Stimulated activated naive CD8-positive, alpha-beta T cell treated with anti-CD3 and anti-CD28 coated beads, Interleukin-15, Interleukin-2, amounts not matched to agents 100 U/mL and 50 U/mL, for 24 hours (primary cell): ENCODE data around the gene UBE2D2.
A peak's percentile ranks its signal among the peaks of the same experiment; 100 is the strongest.
"Not testable (repeated sequence)": the region's sequence is repeated elsewhere in the genome, so short reads cannot be mapped to it uniquely, and the experiment has no call there.

Experiments used
- ATAC-seq: fragments of 150-1000 bp; cut with Tn5 transposase; one replicate; pipeline ENCODE4 v1.10.0; 2021
- DNase-seq: peaks from one replicate; pipeline ENCODE4 v3.0.0; 2021

UBE2D2 gene

GRCh38 chr5:139549162-139549894 lies 11.8 kb upstream of the UBE2D2 start:
- no peak for DNase-seq
- ATAC-seq, result no peak

- not testable (repeated sequence) for DNase-seq, ATAC-seq
Measured at GRCh38 chr5:139550051-139550872, 10.9 kb upstream of the UBE2D2 start.

- DNase-seq, result no peak
- ATAC-seq, result no peak
Measured at GRCh38 chr5:139551191-139551889, 9.8 kb upstream of the UBE2D2 start.

- ATAC-seq (no peak), DNase-seq (no peak)
Measured at GRCh38 chr5:139552893-139553575, 8.1 kb upstream of the UBE2D2 start.

GRCh38 chr5:139554264-139554663 lies 6.9 kb upstream of the UBE2D2 start:
- ATAC-seq, result no peak
- no peak for DNase-seq

GRCh38 chr5:139557811-139558210 lies 3.3 kb upstream of the UBE2D2 start:
- ATAC-seq (no peak), DNase-seq (no peak)

- DNase-seq (peak; percentile 62), ATAC-seq (peak; percentile 13)
Measured at GRCh38 chr5:139561655-139562451, 714 bp downstream of the UBE2D2 start.

- ATAC-seq (no peak), DNase-seq (no peak)
Measured at GRCh38 chr5:139562847-139563246, 1.7 kb downstream of the UBE2D2 start.

- peak; percentile 15 for ATAC-seq
- DNase-seq, result peak; percentile 32
Measured at GRCh38 chr5:139565411-139566305, 4.5 kb downstream of the UBE2D2 start.

GRCh38 chr5:139566611-139567010 lies 5.5 kb downstream of the UBE2D2 start:
- ATAC-seq, result no peak
- no peak for DNase-seq

- ATAC-seq, result no peak
- DNase-seq, result no peak
Measured at GRCh38 chr5:139569270-139569955, 8.3 kb downstream of the UBE2D2 start.

GRCh38 chr5:139571543-139571942 lies 10.4 kb downstream of the UBE2D2 start:
- DNase-seq, result no peak
- no peak for ATAC-seq

- ATAC-seq, result no peak
- DNase-seq, result no peak
Measured at GRCh38 chr5:139571966-139572365, 10.8 kb downstream of the UBE2D2 start.

- ATAC-seq (peak; percentile 47), DNase-seq (no peak)
Measured at GRCh38 chr5:139574641-139575312, 13.6 kb downstream of the UBE2D2 start.

- no peak for ATAC-seq
- DNase-seq, result no peak
Measured at GRCh38 chr5:139575313-139575646, 14.1 kb downstream of the UBE2D2 start.

- peak; percentile 74 for ATAC-seq
- DNase-seq, result peak; percentile 35
Measured at GRCh38 chr5:139575751-139576150, 14.6 kb downstream of the UBE2D2 start.

GRCh38 chr5:139577689-139578290 lies 16.7 kb downstream of the UBE2D2 start:
- no peak for ATAC-seq
- no peak for DNase-seq

GRCh38 chr5:139578325-139578724 lies 17.2 kb downstream of the UBE2D2 start:
- DNase-seq, result no peak
- ATAC-seq, result no peak

GRCh38 chr5:139582181-139582580 lies 21.0 kb downstream of the UBE2D2 start:
- ATAC-seq, DNase-seq: not testable (repeated sequence)
